DMS114 treated with DMSO at 0.1 percent for 48 hours (cell line): ENCODE results near the gene LEPROT.

Experiments
- DNase-seq: peaks from one replicate; lab custom pipeline; 2025; ENCODE audit not compliant: unreplicated experiment; lab: John Stamatoyannopoulos, UW

Gene LEPROT

DNA sequence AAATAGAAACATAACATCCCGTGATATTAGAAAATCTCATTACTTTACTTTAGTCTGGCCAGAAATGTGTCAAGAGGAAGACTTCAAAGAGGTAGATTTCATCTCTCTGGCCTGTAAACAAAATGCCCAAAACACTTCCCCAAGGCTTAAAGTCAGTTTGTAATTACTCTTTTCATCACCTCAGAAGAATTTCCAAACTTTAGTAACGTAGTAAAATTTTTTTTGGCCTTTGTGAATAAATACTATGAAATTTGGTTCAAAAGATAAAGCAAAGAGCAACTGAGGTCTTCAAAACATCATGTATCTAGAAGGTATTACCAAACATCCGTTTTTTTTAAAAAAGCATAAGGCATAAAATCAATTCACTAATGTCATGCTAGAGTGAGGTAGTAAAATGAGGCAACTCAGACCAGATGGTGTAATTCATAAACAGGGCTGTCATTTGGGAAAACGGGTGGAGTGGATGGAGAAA, 51.4 kb downstream of the LEPROT start:
- no peak for DNase-seq

DNA sequence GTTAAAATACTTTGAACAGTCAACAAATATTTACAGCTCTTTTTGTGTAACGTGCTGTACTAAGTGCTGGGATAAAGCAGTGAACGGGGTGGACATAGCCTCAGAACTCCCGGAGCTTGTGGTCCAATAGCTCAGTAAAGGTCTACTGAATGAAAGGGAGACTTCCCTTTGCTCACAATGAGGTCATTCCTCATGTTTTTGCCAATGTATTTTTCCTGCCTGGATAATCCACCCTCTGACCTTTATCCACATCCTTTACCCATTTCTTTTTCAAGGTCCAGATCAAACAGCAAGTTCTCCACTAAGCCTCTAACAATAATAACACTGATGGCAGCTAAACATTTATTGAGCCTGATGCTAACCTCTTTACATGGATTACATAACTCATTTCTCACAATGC, 55.9 kb downstream of the LEPROT start:
- no peak for DNase-seq

DNA sequence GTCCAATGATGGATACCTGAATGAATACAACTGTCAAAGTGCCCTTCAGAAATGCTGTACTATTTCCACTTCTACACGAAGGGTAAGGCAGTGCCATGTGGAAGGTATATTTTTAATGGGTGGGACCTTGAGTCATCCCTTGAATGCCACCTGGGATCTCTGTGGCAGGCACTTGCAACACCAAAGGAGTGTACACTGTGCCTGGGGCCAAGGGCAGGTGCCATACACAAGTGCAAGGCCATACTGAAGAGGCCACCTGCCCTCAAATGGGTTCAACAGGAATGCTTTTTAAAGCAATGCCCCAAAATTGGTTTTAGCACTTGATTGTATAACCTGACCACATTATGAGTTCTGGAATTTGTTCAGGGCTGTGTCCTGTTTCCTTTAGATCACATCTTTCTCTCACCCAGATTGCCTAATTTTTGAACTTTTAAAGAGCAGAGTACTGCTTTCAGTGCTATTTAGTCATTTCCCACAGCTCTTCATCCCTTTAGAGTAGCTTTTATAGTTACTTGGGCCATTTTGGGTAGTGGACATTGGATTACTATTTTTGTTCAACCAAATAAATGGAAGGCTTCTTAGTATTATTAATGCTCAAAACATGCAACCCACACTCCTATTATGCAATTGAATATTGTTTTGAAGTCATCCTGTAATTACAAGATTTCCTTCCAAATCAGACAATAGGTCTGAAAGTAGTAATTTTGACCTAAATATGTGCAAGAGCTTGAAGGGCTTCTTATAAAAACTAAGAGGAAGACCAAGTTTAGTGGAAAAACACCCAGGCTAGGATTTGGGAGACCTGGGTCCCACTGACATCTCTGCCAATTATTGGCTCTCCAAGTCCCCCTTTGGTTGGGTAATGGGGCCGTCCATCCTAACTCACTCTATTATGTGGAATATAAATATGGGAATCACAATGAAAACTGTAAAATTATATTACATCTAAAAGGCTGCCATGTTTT, 57.2 kb downstream of the LEPROT start:
- no peak for DNase-seq

DNA sequence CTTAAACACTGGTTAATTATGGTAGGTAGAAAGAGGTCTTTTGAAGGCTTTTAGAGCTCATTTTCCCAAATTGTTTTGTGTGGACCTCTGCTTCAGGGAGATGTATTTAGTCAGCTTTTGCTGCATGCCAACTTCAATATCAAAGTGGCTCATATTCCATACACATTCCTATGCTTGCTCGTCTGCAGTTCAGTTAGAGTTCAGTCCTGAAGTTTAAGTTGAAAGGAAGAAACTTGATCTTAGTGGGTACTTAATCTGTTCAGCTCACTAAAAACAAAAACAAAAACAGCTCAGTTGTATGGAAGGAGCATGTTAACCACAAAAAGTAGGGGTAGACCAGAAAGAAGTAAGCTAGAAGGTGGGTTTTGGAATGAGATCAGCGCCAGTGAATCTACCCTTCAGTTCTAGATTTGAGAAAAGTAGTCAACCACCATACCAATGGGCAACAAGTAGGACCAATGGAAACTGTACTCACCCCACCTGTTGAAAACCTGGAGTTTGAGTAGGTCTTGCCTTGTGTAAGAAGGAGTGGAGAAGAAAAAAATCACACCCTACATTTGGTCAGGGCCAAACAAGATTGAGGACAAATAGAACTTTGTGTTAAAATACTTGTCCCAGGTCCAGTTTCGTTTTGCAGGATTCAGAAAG, 58.0 kb downstream of the LEPROT start:
- DNase-seq = no peak

DNA sequence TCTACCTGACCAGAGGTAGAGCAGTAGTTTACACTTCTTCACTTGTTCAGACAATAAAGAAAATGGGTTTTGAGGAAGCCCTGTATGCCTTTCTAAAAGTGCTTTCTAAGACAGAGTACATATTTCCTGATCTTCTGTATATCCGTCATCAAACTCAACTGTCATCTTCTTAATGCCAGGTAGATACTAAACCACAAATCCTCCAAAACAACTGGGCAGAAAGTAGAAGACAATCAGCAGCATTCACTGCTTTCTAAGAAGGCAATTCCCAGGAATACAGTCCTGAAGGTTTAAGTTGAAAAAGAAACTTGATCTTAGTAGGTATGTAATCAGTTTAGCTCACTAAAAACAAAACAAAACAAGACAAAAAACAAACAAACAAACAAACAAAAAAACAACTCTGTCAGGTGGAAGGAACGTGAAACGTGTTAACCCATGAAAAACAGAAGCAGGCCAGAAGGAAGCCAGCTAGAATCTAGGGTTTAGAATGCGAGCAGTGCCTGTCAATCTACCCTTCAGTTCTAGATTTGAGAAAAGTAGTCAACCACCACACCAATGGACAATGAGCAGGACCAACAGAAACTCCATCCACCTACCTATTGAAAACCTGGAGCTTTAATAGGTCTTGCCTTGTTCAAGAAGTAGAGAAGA, 59.2 kb downstream of the LEPROT start:
- no peak for DNase-seq

DNA sequence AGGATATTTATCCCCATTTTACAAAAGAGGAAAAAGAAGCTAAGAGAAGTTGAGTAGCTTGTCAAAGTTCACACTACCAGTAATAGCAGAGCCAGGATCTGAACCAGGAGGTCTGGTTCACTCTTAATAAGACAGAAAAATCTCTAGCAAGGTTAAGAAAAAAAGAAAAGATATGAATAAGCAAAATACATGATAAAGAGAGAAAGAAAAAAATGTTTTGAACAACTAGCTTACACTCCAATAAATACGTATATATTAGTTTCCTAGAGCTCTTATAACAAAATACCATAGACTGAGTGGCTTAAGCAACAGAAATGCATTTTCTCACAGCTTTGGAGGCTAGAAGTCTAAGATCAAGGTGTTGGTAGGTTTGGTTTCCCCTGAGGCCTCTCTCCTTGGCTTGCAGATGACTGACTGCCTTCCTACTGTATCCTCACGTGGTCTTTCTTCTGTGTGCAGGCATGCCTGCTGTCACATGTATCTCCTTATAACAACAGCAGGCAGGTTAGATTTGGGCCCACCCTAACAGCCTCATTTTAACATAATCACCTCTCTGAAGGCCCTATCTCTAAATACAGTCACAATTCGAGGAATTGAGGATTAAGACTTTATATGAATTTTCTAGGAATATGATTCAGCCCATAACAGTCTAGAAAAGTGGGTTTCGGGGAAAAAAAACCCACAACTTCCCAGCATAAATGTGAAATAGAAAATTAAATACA, 60.4 kb downstream of the LEPROT start:
- DNase-seq = no peak

DNA sequence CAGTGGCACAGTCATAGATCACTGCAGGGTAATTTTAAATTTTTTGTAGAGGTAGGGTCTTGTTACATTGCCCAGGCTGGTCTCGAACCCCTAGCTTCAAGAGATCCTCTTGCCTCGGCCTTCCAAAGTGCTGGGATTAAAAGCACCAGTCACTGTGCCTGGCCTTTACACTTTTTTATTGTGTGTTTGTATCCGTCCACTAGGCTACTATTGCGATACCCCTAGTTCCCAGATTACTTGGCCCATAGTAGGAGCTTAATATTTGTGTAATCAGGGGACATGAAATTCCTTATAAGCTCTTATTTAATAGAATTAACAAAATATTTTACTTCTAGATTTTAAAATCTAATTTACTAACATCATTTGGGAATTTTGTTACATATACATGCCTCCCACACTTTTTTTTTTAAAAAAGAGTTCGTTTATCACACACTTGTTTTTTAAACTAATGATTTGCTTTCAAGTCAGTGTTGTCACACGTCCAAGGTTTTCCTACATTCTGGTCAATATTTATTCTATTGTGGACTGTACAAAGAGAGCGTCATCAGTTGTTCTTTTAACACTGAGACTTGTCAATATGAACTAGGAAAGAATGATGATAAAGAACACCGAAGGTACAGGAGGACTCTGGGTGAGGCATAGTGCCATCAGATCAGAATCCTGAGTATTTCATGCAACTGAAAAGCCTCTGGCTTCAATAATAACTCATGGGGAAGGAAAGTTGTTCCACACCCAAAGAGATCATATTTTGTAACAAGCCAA, 63.7 kb downstream of the LEPROT start:
- DNase-seq = no peak
